ENCODE results near the gene PTPN20.

The PTPN20 gene

GRCh38 chr10:47035171-47035818 lies 124.1 kb downstream of the PTPN20 start:
- no peak for DNase-seq

- no peak for DNase-seq
Observed at GRCh38 chr10:47035819-47036337, 124.7 kb downstream of the PTPN20 start.

- DNase-seq, result no peak
Observed at GRCh38 chr10:47036771-47037170, 125.5 kb downstream of the PTPN20 start.

GRCh38 chr10:47037654-47038425 lies 126.6 kb downstream of the PTPN20 start:
- DNase-seq, result no peak

GRCh38 chr10:47038881-47039561 lies 127.8 kb downstream of the PTPN20 start:
- DNase-seq, result no peak

- no peak for DNase-seq
Observed at GRCh38 chr10:47039562-47039913, 128.3 kb downstream of the PTPN20 start.

GRCh38 chr10:47040041-47040491 lies 128.8 kb downstream of the PTPN20 start:
- no peak for DNase-seq

- no peak for DNase-seq
Observed at GRCh38 chr10:47040681-47041080, 129.5 kb downstream of the PTPN20 start.

GRCh38 chr10:47041396-47042198 lies 130.4 kb downstream of the PTPN20 start:
- no peak for DNase-seq

GRCh38 chr10:47042199-47042473 lies 130.9 kb downstream of the PTPN20 start:
- DNase-seq, result no peak

GRCh38 chr10:47042780-47043750 lies 131.8 kb downstream of the PTPN20 start:
- DNase-seq, result no peak

- no peak for DNase-seq
Observed at GRCh38 chr10:47043928-47044538, 132.8 kb downstream of the PTPN20 start.

- no peak for DNase-seq
Observed at GRCh38 chr10:47044741-47045140, 133.5 kb downstream of the PTPN20 start.

GRCh38 chr10:47045331-47045861 lies 134.2 kb downstream of the PTPN20 start:
- DNase-seq, result no peak

- no peak for DNase-seq
Observed at GRCh38 chr10:47046321-47047126, 135.3 kb downstream of the PTPN20 start.

- DNase-seq, result no peak
Observed at GRCh38 chr10:47047127-47047504, 135.9 kb downstream of the PTPN20 start.

- DNase-seq, result no peak
Observed at GRCh38 chr10:47047577-47048525, 136.6 kb downstream of the PTPN20 start.

GRCh38 chr10:47048526-47048905 lies 137.3 kb downstream of the PTPN20 start:
- DNase-seq, result no peak
